Motor neuron (in vitro differentiated cells): ENCODE results near the gene ADGRB3. TPM values are rescaled to one million over a fixed set of nuclear protein-coding genes. Genes with fewer than 3 reads are reported as not detected.

Experiments
- ATAC-seq, 8 experiments: fragments of 200-7000 bp; cut with Tn5 transposase; replicated peaks in 6 of 8; 2 replicates each; pipeline ENCODE4 v1.8.0; 2021; ENCODE audit warnings: mild to moderate bottlenecking in 8 of 8, moderate library complexity in 8 of 8
- H3K27ac ChIP-seq, 2 donors: fragments of 250-450 bp; sonication (Bioruptor Pico); 2 replicates each; pipeline ENCODE4 v1.9.0; 2021; ENCODE audit warnings: antibody characterized with exemption in 2 of 2, mild to moderate bottlenecking in 2 of 2, moderate library complexity in 1 of 2
- H3K4me1 ChIP-seq, 2 donors: fragments of 250-450 bp; sonication (Bioruptor Pico); replicated peaks in 1 of 2; 2 replicates each; pipeline ENCODE4 v1.6.1; 2021; ENCODE audit warnings: antibody characterized with exemption in 2 of 2, mild to moderate bottlenecking in 2 of 2, moderate library complexity in 1 of 2
- H3K4me3 ChIP-seq, 5 donors: fragments of 250-450 bp; sonication (Bioruptor Pico); 2 replicates each; pipeline ENCODE4 v1.9.0; 2021; ENCODE audit warnings: antibody characterized with exemption in 5 of 5, mild to moderate bottlenecking in 5 of 5, moderate library complexity in 4 of 5
- WGBS, 10 experiments: fragments of 450-650 bp; shearing (Covaris generic); methylation state at CpG; one replicate each; pipeline ENCODE4 v1.0.0; 2022; 5-methylcytosine and 5-hydroxymethylcytosine counted together
- in situ Hi-C, 9 experiments: fragments of 400-800 bp; cut with MboI; loops; one replicate each; pipeline ENCODE4 v1.15.0; 2021; ENCODE audit warnings: low sequenced_read_pairs in 9 of 9, low pct_unique_long_range_greater_than_20kb in 2 of 9; ENCODE audit not compliant: unreplicated experiment in 9 of 9
- total RNA-seq, 8 experiments: library from RNA; unstranded; fragments of 300-600 nt; gene quantifications; 2 replicates each; pipeline versions ENCODE4 v1.2.3 to v1.2.4, GENCODE V29; 2022

ADGRB3 gene
- total RNA-seq, 8 experiments from 2014 or later: 0.05 to 48.0 (median 24.2) TPM

DNA sequence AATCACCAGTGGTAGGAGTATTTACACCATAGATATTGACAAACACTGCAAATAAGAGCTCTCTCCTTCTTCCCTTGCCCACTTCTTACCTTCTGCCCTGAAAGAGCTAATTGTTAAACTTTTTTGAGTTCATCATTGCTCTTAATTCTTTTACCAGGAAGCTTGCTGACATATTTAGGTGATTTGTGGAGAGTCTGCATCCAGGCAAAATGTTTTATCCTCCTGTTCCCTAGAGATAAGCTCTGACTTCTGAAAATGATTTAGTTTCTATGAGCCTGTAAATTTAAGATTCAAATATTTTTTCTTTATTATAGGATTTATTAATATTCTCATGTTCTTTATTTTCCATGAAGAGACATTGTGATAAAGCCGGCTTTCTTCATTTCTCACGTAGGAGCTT is 81.5 kb downstream of the ADGRB3 start:
- 24 to 100% (median 90%) methylated on average over 2 of the region's 2 CpGs for WGBS, 10 experiments
- H3K4me1 ChIP-seq: no peaks in the 10 kb centered on the region
- ATAC-seq: no peak
- in situ Hi-C loops: no loop called here
- H3K27ac ChIP-seq: no peak overlapping the region
- no peak overlapping the region for H3K4me3 ChIP-seq

DNA sequence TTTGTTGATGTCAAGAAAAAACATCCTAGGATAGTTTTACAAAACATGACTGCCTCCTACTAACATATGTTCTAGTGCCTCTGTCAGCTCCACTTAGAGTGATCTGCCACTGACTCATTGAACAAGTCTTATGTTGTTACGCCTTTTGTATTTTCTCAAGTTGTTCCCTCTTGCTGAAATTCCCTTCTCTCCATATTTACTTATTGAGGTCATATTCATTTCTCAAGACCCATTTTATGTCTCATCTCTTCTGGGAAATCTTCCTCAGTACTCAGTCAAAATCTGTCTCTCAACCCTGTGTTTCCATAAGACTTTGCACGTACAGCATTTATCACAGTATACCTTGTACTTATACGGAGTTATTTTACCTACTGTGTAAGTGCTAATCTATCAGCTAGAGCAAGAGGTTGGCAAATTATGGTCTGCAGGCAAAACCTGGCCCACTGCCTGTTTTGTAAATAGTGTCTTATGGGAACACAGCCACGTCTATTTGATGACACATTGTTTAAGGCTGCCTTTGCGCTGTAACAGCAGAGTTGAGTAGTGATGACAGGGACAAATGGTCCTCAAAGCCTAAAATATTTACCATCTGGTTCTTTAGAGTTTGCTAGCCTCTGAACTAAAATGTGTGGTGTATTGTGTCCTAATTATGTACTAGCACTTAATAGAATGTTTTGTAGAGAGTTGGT is 83.4 kb downstream of the ADGRB3 start:
- in situ Hi-C loops: no loop called here
- no peak overlapping the region for H3K27ac ChIP-seq
- no peak overlapping the region for H3K4me3 ChIP-seq
- no peaks in the 10 kb centered on the region for H3K4me1 ChIP-seq
- peak in 3 of 8 experiments; percentile 57 to 88 (median 60) for ATAC-seq
- 0 to 100% (median 81%) methylated on average over 1 to 5 of the region's 5 CpGs; no CpG with 5 or more reads in 1 of the 10 experiments for WGBS, 10 experiments

DNA sequence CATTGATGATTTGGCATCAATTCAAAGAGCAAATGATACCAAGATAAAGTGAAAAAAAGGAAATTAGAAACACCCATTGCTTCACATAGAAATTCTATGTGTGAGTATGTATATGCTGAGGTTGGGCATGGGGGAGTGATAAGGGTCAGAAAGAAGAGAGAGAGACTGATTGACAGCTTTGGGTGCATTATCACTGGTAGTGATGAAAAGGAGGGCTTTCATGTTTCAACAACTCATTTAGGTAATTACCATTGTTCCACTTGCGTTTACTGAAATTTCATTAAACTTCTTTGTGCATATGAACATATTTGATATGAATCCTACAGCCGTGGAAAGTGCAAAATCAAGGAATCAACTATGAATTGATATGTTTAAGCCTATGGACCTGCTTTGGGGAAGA is 84.7 kb downstream of the ADGRB3 start:
- no peak for ATAC-seq
- in situ Hi-C loops: no loop called here
- Histone ChIP-seq H3K4me3 (no peak overlapping the region), H3K4me1 (peaks cover 0 to 5% of the 10 kb centered on the region in 2 donors), H3K27ac (no peak overlapping the region)
- 0 to 100% (median 88%) methylated on average over 1 to 2 of the region's 2 CpGs; no CpG with 5 or more reads in 1 of the 10 experiments for WGBS, 10 experiments

DNA sequence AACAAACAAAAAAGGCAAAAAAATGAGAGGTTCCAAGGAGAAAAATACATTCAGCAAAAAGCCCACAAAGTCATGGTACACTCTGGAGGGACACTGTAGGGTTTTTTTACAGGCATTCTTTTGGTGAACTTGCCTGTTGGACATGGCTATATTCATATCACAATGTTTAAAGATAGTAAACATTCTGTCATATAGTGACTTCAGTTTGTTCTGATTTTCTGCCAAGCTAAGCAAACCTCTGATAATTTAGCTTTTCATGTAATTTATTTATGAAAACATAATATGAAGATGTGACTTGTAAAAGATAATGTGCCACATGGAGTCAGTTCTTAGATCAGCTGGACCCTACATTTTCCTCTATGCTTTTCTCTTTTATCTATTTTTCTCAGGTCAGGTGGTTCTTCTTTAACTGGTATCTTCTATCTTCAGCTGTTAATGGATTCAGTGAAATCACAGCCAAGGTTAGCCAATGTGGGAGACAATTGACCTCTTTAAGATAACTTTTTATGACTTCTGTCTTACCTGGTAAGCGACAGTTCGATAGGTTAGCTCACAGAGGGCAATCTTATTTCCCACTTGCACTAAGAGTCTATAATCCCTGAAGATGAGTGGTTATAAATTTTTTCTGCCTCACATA is 87.9 kb downstream of the ADGRB3 start:
- 7 to 100% (median 100%) methylated on average over 1 to 2 of the region's 2 CpGs; no CpG with 5 or more reads in 1 of the 10 experiments for WGBS, 10 experiments
- H3K4me1 ChIP-seq: peaks cover 0 to 5% of the 10 kb centered on the region in 2 donors
- H3K4me3 ChIP-seq: no peak overlapping the region
- in situ Hi-C loops: no loop called here
- no peak overlapping the region for H3K27ac ChIP-seq
- ATAC-seq: no peak

DNA sequence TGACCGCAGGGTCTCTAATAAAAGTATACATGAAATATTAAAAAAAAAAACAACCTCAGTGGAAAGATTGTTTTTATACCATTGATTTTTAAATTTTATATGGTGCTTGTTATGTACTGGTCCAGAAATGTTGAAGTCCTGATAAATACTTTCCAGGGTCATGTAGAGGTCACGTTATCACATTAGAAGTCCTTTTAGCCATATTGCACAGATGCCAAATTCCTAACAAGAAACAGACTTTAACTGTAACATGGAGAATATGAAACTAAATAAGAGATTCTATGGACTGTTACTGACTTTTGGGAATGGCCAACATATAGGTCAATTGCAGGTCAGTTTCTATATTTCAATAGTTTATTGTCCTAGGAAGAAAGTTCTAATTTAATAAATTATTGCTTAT is 89.0 kb downstream of the ADGRB3 start:
- Histone ChIP-seq H3K4me3 (no peak overlapping the region), H3K4me1 (peaks cover 0 to 5% of the 10 kb centered on the region in 2 donors), H3K27ac (no peak overlapping the region)
- in situ Hi-C loops: no loop called here
- ATAC-seq: no peak
- WGBS, 10 experiments: 35 to 100% (median 100%) methylated on average over 1 to 2 of the region's 2 CpGs; no CpG with 5 or more reads in 1 of the 10 experiments

DNA sequence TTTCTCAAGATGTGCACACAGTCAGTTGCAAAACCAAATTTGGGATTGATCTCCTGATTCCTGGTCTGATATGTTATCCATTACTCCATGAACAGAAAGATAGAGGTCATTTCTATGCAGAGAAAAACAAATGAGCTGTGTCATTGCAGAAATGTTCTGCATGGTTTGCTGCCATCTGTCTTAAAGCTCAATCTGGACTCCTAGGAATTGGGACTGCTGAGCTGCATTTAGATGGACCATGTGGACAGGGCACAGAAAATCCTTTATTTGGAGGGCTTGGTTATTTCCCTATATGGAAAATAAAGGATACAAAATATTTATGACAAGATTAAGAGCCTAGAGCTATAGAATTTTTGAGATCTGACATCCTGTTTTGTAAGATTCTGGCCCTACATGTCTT is 91.3 kb downstream of the ADGRB3 start:
- Histone ChIP-seq H3K27ac (no peak overlapping the region), H3K4me3 (no peak overlapping the region), H3K4me1 (peaks cover 0 to 5% of the 10 kb centered on the region in 2 donors)
- ATAC-seq: no peak
- in situ Hi-C loops: no loop called here

DNA sequence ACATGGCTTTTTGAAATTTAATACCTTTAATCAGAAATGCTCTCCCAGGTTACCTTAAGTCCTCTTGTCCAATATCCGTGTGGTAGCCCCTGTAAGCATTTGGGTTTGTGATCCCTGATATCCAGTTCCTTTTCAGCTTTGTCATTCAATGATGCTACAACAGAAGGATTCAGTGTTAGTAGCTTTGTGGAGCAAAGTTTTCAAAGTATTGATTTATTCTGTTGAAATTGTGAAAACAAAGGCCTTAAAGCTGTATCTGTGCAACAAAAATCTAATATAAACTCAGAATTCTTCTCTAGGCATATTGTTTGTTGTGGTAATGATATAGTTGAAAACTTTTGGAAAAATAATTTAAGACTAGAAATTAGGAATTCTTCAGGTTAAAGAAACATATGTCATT is 91.9 kb downstream of the ADGRB3 start:
- Histone ChIP-seq H3K4me3 (no peak overlapping the region), H3K4me1 (peaks cover 0 to 5% of the 10 kb centered on the region in 2 donors), H3K27ac (no peak overlapping the region)
- in situ Hi-C loops: no loop called here
- WGBS, 10 experiments: 14 to 100% (median 91%) methylated on average over 1 of the region's 1 CpG; no CpG with 5 or more reads in 2 of the 10 experiments
- ATAC-seq: no peak

DNA sequence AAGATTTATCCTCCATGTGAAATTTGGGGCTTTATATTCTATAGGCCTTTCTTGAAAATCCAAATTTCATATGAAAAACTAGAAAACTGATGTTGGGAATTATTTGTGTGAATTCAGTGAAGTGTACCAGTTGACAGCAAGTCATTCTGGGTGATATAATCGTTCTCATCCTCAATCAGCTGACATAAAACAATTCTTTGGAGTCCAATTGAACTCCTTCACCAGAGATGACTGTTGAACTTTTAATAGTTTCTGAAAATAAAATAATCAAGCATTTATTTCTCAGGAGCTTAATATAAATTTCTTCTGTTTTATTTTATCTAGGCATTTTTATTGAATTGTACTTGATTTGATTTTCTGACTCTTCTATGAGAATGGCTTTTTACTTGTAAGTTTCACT is 92.6 kb downstream of the ADGRB3 start:
- Histone ChIP-seq H3K4me3 (no peak overlapping the region), H3K4me1 (peaks cover 0 to 5% of the 10 kb centered on the region in 2 donors), H3K27ac (no peak overlapping the region)
- WGBS, 10 experiments: 0 to 88% (median 73%) methylated on average over 1 of the region's 1 CpG; no CpG with 5 or more reads in 1 of the 10 experiments
- no peak for ATAC-seq
- in situ Hi-C loops: no loop called here

DNA sequence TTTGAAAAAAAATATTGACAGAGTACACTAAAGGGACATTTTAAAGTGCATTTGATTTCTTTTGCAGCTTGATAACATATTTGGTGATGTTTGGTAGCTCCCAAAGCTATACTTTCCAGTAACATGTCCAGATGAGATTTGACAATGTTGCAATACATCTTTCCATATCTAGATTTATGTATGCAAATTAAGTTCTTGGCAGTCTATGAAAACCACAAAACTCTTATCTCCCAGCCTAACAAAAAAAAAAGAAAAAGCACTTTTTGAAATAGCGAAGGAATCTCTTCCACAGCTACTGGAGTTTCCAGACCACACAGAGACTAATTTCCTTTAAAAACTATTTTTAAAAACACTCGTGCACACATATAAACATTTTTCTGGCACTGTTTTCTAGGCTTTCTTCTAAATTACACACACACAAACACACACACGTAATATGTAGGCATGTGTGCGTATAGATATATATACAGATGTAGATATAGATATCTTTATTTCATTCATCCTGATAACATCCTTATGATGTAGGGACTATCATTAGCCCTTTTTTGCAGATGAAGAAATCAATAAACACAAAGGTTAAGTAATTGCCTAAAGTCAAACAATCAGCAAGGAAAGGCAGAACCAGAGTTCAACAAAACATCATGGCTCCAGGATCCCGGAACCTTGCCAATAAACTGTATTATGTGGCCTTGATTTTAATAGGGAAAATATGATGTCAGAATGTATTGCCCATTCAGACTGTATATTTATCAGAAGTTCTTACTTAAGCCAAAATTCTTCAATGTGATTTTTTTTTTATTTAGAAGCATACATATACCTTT is 93.3 kb downstream of the ADGRB3 start:
- Histone ChIP-seq H3K4me1 (peaks cover 0 to 5% of the 10 kb centered on the region in 2 donors), H3K4me3 (no peak overlapping the region), H3K27ac (no peak overlapping the region)
- in situ Hi-C loops: no loop called here
- 26 to 100% (median 78%) methylated on average over 1 to 5 of the region's 5 CpGs for WGBS, 10 experiments
- no peak for ATAC-seq

DNA sequence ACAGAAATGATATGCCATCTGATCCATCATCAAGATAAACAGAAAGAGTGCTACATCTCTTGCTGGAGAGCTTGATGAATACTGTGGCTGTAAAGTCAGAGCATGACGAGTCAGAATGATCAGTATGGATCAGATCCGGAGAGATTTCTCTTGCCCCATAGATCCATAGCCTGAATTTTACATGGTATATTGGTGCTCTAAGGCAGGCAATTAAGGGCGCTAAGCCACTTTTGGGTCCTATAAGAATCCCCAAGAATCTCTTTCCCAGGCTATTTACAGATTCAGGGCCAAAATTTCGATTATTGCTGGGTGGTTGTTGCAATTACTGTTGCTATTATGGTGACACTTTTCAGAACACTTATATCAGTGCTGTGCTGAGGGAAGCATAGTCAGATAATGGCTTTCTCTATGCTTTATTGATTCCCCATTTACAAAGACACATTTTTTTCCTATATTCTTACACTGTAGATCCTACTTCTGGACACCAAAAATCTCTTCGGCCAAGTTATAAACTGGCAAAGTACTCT is 94.4 kb downstream of the ADGRB3 start:
- WGBS, 10 experiments: 48 to 100% (median 72%) methylated on average over 2 to 5 of the region's 5 CpGs
- no peak for ATAC-seq
- H3K4me3 ChIP-seq: no peak overlapping the region
- H3K4me1 ChIP-seq: no peaks in the 10 kb centered on the region
- in situ Hi-C loops: no loop called here
- no peak overlapping the region for H3K27ac ChIP-seq

DNA sequence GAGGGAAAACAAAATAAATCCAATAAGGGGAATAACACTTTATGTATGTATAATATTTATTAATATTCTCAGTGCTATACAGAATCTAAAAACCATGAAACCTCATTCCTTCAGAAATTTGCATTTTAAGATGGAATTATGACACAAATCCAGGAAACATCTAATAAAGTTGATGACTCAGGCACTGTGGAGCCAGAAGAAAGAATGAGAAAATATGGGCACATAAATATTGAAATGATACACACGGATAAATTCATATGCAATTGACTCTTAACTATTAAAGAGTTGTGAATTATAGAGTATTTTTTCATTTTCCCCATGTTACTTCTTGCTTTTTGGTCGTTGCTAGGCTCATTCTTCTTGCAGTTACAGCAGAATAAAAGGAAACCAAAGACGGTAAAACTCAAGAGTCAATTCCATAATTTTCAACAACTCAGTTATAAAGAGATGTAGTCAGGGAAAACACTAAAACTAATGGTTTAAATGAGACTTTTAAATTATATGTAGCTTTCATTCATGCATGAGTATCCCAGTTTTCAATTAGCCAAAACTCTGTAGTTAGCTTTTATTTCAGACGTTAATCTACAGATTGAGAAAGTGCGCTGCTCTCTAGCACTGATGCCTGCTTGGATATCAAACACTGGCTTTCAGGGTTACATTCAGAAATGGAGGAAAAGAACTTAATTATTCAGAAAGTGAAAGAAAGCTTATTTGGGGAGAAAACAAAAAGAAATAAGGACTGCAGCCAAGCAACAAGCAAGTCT is 95.4 kb downstream of the ADGRB3 start:
- no peak overlapping the region for H3K4me3 ChIP-seq
- H3K27ac ChIP-seq: no peak overlapping the region
- no peaks in the 10 kb centered on the region for H3K4me1 ChIP-seq
- in situ Hi-C loops: no loop called here
- 26 to 85% (median 68%) methylated on average over 2 to 5 of the region's 5 CpGs for WGBS, 10 experiments
- ATAC-seq: no peak

DNA sequence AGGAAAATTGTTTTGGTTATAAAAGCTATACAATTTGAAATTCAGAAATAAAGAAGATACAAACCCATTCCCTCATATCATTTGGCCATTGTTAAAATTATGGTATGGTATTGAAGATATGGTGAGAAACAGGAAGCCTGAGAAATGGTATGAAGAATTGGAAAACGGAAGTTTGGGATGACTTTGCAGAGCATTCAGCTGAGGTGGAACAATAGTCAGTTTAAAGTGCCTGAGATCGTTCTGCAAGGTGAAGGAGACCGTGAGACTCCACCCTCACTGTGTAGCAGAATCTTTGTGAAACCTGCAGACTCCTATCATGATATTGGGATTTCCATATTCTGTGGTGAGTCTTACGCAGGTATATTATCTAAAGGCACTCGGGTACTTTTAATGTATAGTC is 97.3 kb downstream of the ADGRB3 start:
- Histone ChIP-seq H3K4me1 (no peaks in the 10 kb centered on the region), H3K4me3 (no peak overlapping the region), H3K27ac (no peak overlapping the region)
- in situ Hi-C loops: no loop called here
- ATAC-seq: no peak
- WGBS, 10 experiments: 20 to 100% (median 92%) methylated on average over 2 to 5 of the region's 5 CpGs

DNA sequence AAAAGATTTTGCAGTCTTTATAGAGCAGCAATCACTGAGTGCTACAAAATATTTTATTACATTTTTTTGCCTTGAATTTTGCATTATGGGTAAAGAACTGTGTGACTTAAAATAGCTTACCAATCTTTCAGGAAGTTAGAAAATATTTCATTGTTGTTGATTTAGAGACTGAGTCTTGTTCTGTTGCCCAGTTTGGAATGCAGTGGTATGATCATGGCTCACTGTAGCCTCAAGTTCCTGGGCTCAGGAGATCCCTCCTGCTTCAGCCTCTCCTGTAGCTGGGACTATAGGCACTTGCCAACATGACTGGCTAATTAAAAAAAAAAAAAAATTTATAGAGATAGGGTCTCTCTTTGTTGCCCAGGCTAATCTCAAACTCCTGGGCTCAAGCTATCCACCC is 100.8 kb downstream of the ADGRB3 start:
- no peak for ATAC-seq
- in situ Hi-C loops: no loop called here
- no peak overlapping the region for H3K27ac ChIP-seq
- no peaks in the 10 kb centered on the region for H3K4me1 ChIP-seq
- no peak overlapping the region for H3K4me3 ChIP-seq
